RKO (cell line): ENCODE measurements around the gene FAIM.
"Not testable (repeated sequence)": the region's sequence is repeated elsewhere in the genome, so short reads cannot be mapped to it uniquely, and the experiment has no call there.

Source experiments
- DNase-seq: peaks from one replicate; pipeline ENCODE4 v3.0.0-alpha.2; 2016; ENCODE audit warnings: low spot score

Gene FAIM

DNA sequence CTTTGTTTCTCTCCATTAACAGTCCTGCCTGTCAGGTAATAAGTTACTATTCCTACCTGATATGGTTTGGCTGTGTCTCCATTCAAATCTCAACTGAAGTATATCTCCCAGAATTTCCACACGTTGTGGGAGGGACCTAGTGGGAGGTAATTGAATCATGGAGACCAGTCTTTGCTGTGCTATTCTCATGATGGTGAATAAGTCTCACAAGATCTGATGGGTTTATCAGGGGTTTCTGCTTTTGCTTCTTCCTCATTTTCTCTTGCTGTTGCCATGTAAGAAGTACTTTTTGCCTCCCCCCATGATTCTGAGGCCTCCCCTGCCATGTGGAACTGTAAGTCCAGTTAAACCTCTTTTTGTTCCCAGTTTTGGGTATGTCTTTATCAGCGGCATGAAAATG lies 6.9 kb upstream of the FAIM start:
- DNase-seq = not testable (repeated sequence)

DNA sequence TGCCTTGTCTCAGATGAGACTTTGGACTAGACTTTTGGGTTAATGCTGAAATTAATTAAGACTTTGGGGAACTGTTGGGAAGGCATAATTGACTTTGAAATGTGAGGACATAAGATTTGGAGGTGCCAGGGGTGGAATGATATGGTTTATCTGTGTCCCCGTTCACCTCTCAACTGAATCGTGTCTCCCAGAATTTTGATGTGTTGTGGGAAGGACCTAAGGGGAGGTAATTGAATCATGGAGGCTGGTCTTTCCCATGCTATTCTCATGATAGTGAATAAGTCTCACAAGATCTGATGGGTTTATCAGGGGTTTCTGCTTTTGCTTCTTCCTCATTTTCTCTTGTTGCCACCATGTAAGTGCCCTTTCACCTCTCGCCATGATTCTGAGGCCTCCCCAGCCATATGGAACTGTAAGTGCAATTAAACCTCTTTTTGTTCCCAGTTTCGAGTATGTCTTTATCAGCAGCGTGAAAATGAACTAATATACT lies 4.4 kb upstream of the FAIM start:
- not testable (repeated sequence) for DNase-seq

DNA sequence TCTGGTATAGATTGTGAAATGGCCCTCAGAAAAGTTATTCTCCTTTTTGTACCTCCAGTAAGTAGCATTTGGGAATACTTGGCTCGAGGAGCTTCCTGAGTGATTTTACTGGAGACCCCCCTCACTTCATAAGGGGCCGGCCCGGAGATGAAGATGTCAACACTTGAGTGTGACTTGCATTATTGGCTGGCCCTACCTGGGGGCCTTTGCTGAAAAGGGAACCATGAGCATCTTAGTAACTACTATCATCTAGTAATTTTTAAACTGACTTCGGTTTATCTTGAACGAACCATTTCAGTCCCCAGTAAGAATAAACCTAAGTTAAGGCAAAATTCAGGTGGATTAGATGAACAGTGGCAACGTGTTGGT lies 1.3 kb downstream of the FAIM start:
- no peak for DNase-seq

DNA sequence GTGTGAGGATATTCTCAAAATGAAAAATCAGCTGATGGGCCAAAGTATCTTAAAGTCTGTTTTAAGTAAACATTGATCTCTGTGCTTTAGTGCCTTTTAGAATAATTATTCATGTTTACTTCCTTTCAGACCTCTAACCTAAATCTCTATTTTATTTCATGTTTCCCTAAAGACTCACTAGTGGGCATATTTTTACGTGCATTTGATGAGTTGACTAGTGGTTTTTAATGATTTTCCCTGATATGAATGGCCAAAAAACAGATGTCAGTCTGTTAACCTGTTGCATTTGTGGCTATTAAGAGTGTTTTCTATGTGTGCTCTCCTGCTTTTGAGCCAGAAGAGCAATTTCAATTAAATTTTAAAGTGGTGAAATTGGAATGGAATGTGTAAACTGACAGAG lies 6.9 kb downstream of the FAIM start:
- no peak for DNase-seq

DNA sequence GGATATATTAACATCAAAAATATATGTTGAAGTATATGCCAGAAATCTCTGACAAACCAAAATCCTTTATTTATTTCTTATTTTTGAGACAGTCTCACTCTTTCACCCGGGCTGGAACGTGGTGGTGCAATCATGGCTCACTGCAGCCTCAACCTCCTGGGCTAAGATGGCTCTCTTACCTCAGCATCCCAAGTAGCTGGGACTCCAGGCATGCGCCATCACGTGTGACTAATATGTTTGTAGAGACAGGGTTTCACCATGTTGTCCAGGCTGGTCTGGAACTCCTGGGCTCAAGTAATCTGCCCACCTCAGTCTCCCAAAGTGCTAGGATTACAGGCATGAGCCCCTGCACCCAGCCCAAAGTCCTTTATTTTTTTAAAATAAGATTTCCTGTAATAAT lies 11.9 kb downstream of the FAIM start:
- DNase-seq = no peak

DNA sequence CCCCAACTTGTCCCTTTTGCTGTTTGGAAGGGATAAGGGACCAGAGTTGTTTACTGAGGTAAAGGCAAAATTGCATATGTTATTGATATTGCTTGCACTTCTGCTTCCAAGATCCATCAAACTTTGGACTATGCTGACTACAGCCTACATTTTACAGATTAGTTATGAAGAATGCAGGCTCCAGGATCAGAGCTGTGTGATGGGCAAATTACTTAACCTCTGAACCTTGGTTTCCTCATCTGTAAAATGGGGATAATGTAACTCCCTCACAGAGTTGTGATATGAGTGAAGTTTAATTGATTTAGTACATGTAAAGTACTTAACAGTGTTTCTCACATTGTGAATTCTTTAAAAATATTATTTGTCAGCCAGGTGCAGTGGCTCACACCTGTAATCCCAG lies 15.9 kb downstream of the FAIM start:
- DNase-seq = no peak

DNA sequence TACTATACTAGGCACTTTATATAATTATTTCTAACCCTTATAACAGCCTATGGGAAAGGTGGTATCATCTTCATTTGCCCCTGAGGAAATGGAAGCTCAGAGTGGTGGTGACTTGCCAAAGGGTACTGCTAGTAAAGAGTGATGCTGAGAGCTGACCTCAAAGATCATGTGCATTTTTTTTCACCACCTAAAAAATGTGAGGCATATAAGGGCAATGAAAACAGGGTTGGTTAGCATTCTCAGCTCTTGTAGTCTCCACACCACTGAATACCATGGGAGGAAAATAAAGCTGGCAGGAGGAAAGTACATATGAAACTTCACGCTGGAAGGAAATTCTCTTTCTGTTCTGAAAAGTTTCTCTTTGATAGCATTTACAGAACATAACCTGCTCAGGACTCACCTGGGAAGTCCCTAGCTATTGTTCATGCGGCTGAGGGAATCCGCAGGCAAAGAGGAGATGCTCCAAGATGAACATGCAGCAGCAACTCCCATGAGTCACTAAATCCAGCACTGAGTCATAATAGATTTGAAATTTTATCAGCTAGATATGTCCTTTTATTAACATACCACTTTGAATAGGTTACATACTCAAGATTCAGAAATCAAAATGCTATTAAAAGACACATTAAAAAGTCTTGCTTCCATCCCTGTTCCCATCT lies 17.3 kb downstream of the FAIM start:
- no peak for DNase-seq

DNA sequence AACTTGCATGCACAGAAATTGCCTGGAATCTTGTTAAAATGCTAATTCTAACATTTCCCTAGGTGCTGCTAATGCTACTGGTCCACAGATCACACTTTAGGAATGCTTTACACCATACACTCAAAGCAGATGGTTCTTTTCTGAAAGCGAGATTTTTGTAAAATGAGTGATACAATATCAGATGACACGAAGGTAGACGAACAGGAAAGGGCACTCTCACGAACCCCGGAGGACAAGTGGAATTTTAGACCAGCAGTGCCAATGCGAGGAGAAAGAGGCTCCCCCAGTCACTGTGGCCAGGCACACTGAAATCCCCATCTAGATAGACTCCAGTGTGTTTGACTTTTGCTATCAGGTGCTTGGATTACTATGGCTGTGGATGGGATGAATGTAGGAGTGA lies 21.0 kb downstream of the FAIM start:
- DNase-seq = no peak

DNA sequence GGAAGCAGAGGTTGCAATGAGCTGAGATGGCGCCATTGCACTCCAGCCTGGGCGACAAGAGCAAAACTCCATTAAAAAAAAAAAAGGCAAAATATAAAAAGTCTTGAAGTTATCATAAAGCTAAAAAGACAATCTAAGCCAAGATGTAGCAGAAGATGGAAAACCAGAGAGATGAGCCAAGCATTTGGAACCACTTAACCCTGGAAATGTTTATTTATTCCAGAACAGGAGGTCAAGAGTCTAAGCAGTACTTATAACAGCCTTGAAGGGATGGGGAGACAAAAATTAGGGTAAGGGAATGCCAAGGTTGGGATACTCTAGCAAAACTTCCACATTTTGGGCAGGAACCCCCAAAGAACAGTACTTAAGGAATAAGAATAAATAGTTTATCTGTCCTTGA lies 30.1 kb downstream of the FAIM start:
- DNase-seq = no peak

DNA sequence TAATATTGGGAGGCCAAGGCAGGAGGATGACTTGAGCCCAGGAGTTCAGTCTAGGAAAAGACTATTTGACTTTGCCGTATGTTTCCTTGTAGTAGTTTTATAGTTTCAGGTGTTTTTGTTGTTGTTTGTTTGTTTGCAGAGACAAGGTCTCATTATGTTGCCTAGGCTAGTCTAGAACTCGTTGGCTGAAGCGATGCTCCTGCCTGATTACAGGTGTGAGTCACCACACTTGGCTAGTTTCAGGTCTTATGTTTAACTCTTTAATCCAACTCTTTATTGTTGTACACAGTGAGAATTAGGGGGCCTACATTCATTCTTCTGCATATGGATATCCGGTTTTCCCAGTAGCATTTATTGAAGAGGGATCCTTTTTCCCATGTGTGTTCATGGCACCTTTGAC lies 32.0 kb downstream of the FAIM start:
- DNase-seq = peak; percentile 17

DNA sequence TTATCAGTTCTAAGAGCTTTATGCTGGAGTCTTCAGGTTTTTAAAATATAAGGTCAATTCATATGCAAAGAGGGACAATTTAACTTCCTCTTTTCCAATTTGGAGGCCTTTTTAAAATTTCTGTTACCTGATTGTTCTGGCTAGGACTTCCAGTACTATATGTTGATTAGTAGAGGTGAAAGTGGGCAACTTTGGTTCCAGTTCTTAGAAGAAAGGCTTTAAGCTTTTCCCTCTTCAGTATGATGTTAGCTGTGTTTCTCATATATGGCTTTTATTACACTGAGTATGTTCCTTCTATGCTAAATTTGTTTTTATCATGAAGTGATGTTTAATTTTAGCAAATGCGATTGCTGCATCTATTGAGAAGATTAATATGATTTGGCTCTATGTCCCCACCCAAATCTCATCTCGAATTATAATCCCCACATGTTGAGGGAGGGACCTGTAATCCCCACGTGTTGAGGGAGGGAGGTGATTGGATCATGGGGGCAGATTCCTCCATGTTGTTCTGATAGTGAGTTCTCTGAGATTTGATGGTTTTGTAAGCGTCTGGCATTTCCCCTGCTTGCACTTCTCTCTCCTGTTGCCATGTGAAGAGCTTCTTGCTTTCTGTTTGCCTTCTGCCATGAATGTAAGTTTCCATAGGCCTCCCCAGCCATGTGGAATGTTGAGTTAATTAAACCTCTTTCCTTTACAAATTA lies 33.8 kb downstream of the FAIM start:
- DNase-seq = no peak

DNA sequence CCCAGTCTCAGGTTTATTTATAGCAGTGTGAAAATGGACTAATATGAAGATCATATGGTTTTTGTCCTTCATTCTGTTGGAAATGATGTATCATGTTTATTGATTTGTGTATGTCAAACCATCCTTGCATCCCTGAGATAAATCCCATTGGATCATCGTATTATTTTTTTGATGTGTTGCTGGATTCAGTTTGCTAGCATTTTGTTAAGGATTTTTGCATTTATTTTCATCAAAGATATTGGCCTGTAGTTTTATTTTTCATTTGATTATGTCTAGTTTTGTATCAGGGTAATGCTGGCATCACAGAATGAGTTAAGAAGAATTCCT lies 34.3 kb downstream of the FAIM start:
- DNase-seq = no peak

DNA sequence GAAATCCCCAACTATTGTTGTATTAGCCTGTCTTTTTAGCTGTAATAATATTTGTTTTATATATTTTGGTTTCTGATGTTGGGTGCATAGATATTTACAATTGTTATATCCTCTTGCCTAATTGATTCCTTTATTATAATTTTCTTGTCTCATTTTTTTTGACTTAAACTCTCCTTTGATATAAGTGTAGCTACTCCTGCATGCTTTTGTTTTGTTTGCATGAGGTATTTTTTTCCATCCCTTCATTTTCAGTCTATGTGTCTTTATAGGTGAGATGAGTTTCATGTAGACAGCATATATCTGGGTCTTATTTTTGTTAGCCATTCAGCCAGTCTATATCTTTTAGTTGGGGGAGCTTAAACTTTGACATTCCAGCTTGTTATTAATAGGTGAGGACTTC lies 37.4 kb downstream of the FAIM start:
- no peak for DNase-seq

DNA sequence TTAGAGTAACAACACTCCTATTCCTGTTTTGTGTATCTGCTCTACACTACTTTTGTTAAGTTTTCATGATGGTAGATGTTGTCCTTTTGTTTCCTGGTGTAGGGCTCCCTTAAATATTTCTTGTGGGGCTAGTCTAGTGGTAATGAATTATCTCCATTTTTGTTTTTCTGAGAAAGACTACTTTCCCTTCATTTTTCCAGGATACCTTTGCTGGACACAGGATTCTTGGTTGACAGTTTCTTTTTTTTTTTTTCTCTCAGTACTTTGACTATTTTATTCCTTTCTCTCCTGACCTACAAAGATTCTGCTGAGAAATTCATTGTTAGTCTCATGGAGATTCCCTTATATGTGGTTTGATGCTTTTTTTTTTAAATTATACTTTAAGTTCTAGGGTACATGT lies 37.9 kb downstream of the FAIM start:
- DNase-seq = no peak

DNA sequence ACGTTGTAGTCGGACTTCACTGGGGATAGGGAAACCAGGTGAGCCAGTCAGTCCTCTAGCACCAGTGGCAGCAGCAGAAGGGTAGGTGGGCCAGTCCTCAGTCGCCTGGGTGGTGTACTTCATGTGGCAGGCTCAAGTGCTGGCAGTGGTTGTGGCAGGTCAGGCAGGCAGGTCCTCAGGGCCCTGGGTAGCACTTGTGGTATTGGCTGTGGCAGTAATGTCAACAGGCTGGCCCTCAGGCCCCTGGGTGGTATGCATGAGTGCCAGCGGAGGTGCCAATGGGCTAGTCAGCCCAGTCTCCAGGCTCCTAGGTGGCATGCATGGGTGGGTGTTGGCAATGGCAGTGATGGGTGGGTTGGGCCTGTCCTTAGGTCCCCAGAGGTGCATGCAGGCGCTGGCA lies 40.6 kb downstream of the FAIM start:
- no peak for DNase-seq

DNA sequence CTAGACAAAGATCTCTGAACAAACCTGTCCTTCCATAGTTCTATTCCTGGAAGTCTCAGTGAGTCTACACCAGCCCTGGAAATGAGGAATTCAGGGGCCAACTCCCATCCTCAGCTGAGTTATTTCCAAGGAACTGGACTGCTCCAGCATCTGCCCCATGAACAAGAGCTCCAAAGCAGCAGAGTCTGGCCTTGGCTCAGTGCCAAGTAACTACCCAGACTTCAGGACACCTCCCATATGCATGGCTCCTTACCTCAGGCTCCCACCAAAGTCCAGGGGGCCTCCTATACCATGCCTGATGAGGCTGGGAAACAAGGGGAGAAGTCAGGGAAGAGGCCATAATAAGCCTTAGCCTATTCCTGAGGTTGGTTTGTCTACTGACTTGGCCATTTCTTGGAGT lies 45.0 kb downstream of the FAIM start:
- no peak for DNase-seq

DNA sequence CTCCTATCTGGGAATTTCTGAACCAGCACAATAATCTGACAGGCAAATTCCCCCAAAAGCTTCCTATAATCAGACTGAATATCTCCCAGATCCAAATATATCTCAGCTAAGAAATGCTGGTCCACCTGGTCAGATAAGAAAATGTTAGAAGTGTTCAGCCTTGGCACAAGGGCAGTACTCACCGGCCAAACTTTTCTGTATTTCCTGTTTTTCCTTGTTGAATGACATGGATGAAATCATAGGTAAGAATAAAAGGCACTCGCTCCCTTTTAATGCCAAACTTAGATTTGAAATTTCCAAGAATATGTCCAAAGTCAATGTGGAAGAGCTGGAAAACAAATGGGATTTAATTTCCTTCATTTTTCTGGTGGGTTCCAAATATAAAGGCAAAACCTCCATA lies 48.9 kb downstream of the FAIM start:
- DNase-seq = no peak

DNA sequence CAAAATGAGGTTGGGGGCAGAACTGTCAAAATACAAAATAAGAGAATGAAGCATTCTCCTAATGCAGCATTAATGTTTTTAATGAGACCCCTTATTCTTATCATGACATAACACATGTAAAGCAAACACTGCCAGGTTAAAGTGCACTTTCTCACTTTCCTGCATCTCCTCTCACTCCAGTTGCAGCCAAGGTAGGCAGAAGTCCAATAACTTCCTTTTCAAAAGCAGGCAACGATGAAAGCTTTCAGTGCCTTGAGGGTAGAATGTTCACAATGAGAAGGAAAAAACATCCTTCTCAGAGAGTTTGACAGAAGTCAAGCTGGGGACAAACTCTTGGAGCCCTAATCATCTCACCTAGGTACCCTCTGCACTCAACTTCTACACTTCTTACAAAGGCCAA lies 59.5 kb downstream of the FAIM start:
- no peak for DNase-seq

DNA sequence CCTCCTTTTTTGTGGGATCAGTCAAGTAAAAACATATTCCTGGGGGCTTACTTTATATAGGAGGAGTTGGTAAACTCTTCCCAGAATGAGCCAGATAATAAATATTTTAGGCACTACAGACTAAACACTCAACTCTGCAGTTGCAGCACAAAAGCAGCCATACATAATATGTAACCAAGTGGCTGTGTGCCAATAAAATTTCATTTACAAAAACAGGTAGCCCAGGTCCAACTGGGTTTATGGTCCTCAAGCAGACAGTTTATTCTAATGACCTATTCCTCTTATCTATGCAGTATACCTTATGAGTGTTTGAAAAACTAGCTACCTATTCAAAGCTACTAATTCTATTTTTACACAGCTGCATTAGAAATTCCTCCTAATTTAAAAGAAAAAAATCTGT lies 61.8 kb downstream of the FAIM start:
- DNase-seq = no peak

DNA sequence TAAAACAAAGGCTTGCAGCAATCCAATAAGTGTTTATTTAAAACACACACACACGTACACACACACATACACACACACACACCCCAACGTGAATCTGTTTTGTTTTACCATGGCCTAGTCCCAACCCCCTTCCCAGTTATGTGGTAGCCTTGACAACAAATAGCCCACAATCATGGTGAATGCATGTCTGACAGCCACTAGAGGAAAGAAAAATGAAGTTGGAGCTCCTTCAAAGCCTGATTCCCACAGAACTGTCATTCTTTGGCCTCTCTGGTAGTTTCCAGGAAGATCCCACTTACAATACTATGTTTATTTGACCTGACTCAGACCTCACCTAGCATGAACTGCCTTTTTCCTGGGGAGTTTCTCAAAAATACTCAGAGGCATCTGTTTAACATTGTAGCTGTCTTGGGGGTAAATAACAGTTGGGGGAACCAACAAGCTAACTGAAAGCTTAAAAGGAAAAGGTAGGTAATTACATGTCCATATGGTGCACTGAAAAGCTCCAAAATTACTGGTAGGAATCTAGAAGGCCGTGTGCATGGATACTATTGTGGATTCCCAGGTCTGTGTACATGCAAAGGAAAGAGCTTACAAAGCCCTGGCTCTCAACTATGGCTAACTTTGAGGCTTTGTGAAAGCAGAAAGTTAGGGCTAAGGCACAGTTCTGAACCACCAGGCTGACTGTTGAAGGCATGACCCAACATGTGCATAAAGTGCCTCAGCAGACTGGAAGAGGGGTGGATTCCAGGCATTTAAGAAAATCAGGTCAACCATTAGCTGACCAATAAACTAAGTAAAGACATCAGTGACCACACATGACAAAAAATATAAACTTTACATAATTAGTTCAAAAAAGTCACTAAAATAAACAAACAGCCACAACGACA lies 65.3 kb downstream of the FAIM start:
- no peak for DNase-seq

DNA sequence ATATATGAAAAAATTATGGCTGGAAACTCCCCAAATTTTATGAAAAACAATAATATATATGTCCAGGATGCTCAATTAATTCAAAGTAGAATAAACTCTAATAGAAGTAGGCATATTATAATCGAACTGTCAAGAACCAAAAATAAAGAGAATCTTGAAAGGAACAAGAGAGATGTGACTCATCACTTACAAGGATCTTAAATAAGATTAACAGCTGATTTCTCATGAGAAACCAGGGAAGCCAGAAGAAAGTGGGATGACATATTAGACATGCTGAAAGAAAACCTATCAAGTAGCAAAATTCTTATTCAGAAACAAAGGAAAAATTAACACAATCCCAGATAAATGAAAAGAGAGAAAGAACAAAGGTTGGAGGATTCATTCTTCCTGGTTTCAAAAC lies 66.8 kb downstream of the FAIM start:
- peak; percentile 58 for DNase-seq

DNA sequence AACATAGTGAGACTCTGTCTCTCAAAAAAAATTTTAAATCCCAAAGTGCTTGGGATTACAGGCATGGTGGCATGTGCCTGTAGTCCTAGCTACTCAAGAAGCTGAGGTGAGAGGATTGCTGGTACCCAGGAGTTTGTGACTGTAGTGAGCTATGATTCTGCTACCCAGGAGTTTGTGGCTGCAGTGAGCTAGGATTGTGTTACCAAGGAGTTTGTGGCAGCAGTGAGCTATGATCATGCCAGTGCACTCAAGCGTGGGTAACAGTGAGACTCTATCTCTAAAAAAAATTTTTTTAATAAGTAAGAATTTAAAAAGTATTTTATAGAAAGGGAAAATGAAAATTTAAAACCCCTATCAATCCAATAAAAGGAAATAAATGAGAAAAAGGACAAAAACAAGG lies 69.5 kb downstream of the FAIM start:
- DNase-seq = no peak

DNA sequence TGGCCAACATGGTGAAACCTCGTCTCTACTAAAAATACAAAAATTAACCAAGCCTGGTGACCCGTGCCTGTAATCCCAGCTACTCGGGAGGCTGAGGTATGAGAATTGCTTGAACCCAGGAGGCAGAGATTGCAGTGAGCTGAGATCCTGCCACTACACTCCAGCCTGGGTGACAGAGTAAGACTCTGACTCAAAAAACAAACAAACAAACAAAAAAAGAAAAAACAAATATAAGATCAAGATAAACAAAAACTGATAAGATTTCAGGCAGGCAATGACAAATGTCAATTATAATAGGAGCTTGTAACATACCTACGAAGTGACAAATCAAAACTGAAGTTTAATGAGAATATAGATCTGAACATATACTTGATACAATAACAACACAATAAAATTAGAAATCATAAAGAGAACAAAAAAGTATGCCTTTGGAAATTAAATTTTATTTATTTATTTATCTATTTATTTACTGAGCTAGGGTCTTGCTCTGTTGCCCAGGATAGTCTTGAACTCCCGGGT lies 70.4 kb downstream of the FAIM start:
- DNase-seq = no peak
